Uterus (tissue), 2 donors: Measurements from ENCODE around the gene GNLY.

Source experiments
- CTCF ChIP-seq, 4 experiments: fragments of 200-600 bp in 2 of 4; fragments of 450-650 bp in 2 of 4; sonication (generic) in 2 of 4; IDR thresholded peaks; one replicate each; pipeline ENCODE4 v1.5.1; 2016 to 2019; ENCODE audit warnings: antibody characterized with exemption in 4 of 4, mild to moderate bottlenecking in 2 of 4, moderate library complexity in 1 of 4
- POLR2A ChIP-seq, 2 donors: fragments of 450-650 bp; IDR thresholded peaks; one replicate each; pipeline ENCODE4 v1.6.1; 2016; ENCODE audit warnings: antibody characterized with exemption in 2 of 2, mild to moderate bottlenecking in 1 of 2, moderate library complexity in 1 of 2

DNA sequence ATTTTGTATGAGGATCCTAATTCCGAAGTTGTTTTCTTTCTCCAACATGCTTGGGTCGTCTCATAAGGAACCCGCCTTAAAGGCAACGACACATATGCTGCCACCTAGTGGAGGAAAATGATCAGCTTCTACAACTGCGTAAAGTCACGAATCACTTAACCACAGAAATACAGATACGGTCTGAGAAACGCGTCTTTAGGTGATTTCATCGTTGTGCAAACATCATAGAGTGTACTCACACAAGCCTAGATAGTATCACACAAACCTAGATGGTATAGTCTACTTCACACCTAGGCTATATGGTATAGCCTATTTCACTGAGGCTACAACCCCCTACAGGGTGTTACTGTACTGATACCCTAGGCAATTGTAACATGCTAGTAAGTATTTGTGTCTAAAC is 13.1 kb downstream of the GNLY start:
- TF ChIP-seq CTCF (IDR thresholded peaks at IDR 0.05) (peak; percentile 79 to 83 (median 83)), POLR2A (IDR thresholded peaks at IDR 0.05) (no peak)
